GM23248 (cell line): ENCODE measurements around the gene FLAD1.

ENCODE experiments used
- EZH2 ChIP-seq: fragments of 200-600 bp; sonication (generic); IDR thresholded peaks from 2 replicates; pipeline ENCODE4 v1.6.1; 2018; ENCODE audit warnings: antibody characterized with exemption, mild to moderate bottlenecking; ENCODE audit not compliant: insufficient read depth, poor library complexity, severe bottlenecking
- EZH2phosphoT487 ChIP-seq: fragments of 200-600 bp; sonication (generic); IDR thresholded peaks from 2 replicates; pipeline ENCODE4 v1.6.1; 2018; ENCODE audit warnings: antibody characterized with exemption, moderate library complexity, mild to moderate bottlenecking, low read depth; ENCODE audit not compliant: insufficient read depth

- no peak for TF ChIP-seq EZH2phosphoT487
- TF ChIP-seq EZH2: no peak
Measured at GRCh38 chr1:155009742-155010141, 26.6 kb downstream of the FLAD1 start.
